Midbrain (tissue), 1 donor: ENCODE measurements around the gene TEX19.
A peak's percentile ranks its signal among the peaks of the same experiment; 100 is the strongest.

Source experiments
- DNase-seq: peaks from one replicate; lab custom pipeline; 2025; lab: John Stamatoyannopoulos, UW

TEX19 gene

DNA sequence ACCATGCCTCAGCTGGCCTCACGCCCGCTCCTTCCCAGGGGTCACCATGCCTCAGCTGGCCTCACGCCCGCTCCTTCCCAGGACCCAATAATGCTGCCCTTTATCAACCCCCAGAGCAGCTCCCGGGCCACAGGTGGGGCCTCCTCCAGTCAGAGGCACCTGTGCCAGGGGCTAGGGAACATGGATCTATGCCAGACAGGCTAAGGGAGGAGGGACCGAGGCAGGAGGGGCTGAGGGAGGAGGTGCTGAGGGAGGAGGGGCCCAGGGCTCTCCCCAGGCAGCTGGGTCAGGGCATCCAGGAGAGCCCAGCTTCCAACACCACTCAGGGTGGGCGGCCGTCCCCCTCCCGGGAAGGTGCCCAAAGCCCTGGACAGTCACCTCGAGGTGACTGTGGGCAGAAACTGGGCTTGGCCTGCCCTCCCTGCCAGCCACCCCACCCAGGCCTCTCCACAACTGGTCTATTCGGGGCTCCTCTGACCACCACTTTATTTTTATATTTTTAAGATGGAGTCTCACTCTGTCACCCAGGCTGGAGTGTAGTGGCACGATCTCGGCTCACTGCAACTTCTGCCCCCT, 31.9 kb downstream of the TEX19 start:
- no peak for DNase-seq

DNA sequence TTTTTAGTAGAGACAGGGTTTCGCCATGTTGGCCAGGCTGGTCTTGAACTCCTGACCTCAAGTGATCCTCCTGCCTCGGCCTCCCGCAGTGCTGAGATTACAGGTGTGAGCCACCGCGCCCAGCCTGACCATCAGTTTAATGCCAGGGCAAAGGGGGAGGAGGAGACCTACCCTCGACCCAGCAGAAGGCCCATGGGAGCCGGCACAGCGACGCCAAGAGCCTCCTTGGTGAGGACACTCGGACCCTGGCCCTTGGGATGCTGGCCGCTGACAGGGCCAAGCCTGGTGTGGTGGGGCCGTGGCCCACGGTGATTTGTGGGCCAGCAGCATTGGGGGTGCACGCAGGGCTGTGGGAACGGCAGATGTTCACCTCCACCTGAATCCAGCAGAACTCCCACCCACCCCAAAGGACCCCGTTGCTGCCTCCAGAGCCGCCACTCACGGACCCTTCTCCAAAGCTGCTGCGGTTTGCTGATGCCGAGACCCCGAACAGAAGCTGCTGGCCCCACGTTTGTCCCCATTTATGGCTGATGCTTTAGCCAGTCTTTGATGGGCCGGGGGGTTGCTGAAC, 32.5 kb downstream of the TEX19 start:
- DNase-seq = no peak

DNA sequence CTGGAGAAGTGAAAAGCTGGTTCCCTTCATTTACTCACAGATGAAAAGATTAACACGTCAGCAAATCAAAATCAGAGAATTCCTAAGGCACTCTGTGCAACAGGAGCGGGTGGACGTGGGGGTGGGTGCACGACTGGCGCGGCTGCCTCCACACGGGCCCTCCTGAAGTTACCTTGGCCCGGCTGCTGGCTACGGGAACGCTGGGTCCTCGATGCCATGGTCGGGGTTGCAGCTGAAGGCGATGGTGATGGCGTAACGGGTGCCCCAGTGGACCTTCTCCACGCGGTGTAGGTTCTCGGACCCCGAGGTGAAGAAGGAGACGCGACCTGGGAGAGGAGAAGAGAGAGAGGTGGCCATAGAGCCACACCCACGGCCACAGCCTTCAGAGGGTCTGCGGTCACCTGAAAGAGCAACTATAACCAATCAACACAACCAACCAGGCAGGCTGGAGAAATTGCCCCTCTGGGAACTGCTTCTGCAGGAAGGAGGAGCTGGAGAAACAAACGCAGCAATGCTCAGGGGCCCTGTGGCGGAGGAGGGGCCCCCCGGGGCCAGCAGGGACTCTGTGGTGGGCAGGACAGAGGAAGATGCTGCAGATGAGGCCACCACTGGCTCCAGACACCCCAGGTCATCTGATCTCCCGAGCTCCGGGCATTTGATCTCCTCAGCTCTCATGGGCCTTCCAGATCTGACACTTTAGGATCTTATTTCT, 33.3 kb downstream of the TEX19 start:
- DNase-seq = no peak

- DNase-seq = no peak
These were observed 33.9 kb downstream of the TEX19 start for GRCh38 chr17:82392941-82393340.

DNA sequence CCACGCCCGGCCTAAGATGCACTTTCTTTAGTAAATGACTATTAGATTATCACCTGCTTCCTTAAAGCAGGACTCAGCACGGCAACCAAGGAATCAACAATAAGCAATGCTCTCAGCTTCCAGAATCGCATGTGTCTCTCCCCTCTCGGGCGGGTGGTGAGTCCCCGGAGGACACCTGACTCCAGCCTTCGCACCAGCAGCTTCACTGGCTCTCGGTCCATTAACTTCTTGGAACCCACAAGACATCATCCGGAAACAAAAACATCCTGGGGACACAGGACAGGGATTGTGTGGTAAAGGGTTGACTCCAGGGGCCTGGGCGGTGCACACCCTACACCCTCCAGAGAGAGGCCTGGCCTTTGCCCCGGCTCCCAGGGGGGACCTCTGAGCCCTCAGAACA, 35.2 kb downstream of the TEX19 start:
- no peak for DNase-seq

- no peak for DNase-seq
These were observed 37.8 kb downstream of the TEX19 start for GRCh38 chr17:82396601-82397435.

DNA sequence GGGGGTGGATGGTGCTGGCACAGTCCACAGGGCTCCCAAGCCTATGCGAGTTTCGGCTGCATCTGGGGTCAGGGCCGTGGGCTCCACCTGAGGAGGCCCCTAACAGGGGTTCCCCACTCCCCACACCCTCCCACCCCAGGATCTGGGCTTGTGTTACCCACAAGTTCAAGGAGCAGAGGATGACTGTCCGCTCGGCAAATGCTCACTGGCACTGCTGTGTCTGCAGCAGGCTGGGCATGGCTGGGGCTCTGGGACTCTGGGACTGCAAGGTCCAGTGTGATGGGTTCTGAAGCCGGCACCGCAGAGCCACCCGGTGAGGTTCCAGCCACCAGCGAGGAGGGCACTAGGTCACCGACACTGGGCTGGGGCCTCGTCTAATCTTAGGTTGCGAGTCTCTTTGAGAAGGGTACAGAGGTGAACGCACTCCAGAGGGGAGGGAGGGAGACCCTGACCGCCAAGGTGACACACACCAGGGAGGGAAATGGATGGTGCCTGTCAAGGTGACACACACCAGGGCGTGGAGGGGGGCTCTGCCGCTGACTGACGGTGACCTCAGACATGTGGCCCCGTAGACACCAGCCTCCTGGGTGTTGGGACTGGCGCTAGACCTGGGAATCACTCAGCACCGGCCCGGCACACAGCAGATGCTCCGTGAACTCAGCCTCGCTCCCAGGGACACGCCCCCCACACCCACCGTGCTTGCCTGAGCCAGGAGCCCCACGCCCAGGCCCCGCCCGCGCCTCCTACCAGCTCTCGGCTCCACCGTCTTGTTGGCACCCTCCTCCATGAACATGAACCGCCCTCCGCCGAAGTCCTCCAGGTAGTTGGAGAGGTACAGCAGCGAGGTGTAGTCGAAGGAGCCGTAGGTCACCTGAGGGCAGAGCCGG, 38.6 kb downstream of the TEX19 start:
- DNase-seq = no peak

DNA sequence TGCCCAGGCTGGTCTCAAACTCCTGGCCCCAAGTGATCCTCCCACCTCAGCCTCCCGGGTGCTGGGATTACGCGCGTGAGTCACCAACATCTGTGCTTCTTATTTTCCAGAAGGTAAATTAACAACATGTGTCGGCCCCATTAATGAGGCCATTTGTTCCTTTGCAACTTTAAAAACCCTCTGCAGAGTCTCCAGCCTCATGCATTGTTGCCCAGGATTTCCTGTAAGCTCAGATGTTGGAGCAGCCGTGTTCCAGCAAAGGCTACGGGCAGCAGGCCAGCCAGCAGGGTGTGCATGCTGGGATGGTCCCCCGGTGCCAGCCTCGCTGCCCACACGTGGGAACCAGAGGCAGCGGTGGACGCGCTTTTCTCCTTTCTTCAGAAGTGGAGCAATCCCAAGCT, 40.0 kb downstream of the TEX19 start:
- DNase-seq = peak; percentile 63

DNA sequence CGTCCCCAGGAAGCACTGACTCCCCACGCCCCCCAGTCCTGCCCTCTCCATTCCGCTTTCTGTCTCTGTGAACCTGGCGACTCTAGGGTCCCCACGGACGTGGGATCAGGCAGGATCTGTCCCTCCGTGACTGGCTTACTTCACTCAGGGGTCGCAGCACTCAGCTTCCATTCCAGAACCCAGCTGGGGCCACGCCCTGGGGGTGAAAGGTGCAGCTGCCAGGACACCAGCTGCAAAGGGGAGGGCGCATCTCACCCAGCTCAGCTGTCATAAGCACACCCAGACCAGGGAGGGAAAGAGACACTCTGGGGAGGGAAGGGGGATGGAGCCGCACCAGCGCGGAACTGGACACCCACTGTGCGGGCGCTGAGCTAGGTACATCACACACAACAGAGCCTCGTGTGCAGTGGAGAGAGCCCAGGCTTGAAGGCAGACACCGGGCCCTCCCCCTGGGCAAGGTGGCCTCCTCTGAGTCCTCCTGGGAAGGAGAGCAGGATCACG, 40.6 kb downstream of the TEX19 start:
- no peak for DNase-seq

DNA sequence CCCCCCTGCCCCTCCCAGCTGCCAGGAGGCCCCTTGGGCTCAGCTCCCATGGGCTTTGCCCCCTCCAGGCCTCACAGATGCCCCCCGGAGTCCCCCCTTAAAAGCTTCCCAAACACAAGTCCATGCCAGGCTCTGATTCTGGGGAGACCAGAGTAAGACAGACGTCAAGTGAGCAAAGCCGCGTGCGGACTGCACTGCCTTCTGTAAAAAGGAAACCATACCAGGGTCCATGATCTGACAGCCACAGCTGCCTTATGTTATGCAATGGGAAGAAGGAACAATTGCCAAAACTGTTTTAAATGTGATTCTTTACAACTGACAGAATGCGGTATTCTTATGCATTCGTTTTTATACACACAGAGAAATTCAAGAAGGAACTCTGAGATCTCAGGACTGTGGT, 41.2 kb downstream of the TEX19 start:
- DNase-seq = no peak

DNA sequence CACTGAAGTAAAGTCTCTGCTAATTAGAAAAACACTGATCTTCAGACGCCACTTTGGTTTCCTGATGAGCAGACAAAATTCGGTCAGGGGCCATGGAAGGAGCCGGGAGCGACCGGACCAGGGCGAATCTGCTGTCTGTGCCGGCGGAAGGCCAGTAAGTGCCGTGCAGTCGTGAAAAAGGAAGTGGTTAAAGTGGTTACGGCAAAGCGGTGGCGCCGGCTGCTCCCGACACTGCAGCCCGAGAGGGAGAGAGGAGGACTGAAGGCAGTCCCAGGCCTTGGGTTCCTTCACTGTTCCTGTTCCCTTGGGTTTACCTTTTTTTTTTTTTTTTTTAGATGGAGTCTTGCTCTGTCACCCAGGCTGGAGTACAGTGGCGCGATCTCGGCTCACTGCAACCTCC, 41.8 kb downstream of the TEX19 start:
- peak; percentile 23 for DNase-seq

GRCh38 chr17:82402865-82403264, 43.8 kb downstream of the TEX19 start:
- no peak for DNase-seq

GRCh38 chr17:82403662-82404660, 44.9 kb downstream of the TEX19 start:
- no peak for DNase-seq

DNA sequence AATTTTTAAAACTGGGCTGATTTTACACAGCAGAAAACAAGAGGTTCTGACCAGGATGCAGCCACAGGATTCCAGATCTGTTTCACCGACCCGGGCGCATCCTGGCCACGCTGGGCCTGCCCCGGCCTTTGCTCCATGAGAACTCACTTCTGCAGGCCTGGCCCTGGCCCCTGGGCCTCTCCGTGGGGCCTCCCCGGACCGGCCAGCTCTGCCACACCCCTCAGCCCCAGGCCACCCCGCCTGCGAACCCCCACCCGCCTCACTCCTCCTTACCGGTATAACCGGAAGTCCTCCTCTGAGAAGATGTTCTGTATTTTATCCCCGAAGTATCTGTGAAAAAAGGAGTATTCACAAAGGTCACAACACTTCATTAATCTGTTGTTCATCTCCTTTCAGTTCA, 46.0 kb downstream of the TEX19 start:
- DNase-seq = no peak

DNA sequence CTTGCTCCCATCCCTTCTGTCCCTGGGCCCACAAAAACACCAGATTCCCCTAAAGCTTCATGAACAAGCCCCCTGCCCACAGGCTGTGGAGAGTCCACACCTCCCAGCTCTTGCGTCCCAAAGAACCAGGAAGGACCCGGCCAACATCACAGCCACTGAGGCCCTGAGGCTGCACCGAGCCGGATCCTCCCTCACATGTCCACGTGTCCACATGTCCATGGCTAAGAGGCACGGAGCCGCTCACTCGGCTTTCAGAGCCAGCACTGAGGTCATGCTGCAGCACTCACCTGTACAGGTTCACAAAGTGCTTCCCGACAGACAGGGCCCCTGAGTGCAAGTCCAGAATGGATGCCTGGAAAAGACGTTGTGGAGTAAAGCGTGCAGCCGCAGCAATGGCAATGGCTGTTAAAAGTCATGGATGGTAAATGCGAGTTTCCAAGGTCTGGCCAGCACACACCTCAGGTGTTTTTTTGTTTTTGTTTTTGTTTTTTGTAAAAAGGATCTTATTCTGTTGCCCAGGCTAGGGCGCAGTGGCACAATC, 47.2 kb downstream of the TEX19 start:
- no peak for DNase-seq

- no peak for DNase-seq
These were observed 48.2 kb downstream of the TEX19 start for GRCh38 chr17:82407255-82407654.

DNA sequence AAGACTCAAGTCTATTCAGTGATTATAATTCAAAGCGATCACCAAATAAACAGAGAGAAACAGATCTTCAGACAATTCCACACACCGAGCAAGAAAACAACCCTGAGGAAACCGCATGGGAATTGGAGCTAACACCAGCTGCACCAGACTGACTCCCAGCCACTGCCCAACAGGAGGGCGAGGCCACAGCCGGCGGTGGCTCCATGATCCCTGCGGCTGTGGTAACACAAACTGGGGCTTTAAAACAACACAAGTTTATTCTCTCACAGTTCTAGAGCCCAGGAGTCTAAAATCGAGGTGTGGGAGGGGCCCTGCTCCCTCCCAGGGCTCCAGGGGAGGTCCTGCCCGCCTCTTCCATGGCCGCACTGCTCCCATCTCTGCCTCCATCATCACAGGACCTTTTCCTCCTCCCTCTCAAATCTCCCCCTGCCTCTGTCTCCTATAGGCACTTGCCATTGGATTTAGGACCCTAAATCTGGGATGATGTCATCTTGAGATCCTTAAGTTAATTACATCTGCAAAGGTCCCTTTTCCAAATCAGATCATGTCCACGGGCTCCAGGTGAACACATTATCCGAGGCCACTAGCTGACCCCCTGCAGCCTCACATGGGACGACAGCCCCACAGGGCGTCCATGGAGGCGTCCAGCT, 49.4 kb downstream of the TEX19 start:
- DNase-seq = no peak

DNA sequence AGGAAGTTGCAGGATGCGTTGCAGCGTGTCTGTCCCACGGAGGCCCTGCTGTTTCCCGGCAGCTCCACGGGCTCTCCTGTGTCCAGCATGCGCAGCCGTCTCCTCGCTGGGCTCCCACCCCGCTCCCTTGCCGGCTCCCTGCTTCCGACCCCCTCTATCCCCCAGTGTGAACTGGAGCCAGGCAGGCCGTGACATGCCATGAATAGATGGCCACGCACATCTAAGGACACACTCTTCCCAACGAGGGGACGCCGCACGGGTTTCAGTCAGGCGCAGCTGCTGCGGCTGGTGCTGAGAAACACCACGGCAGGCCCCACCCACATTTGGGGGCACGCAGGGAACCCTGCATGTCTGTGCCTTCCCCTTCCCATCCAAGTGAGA, 49.9 kb downstream of the TEX19 start:
- no peak for DNase-seq

- no peak for DNase-seq
These were observed 51.1 kb downstream of the TEX19 start for GRCh38 chr17:82410014-82410716.
